Upper lobe of left lung (tissue), 4 donors: ENCODE results near the gene MEMO1.

Experiments
- EP300 ChIP-seq, 4 donors: sonication (generic); formaldehyde crosslinking; IDR thresholded peaks; one replicate each; pipeline ENCODE4 v1.5.1; 2017; ENCODE audit warnings: antibody characterized with exemption in 4 of 4, control low read depth in 2 of 4
- POLR2A ChIP-seq, 4 donors: fragments of 450-650 bp; IDR thresholded peaks; one replicate each; pipeline ENCODE4 v1.5.1; 2016 to 2017; ENCODE audit warnings: antibody characterized with exemption in 4 of 4, mild to moderate bottlenecking in 2 of 4
- POLR2AphosphoS5 ChIP-seq, 2 donors: sonication (generic); formaldehyde crosslinking; IDR thresholded peaks; one replicate each; pipeline ENCODE4 v1.5.1; 2017; ENCODE audit warnings: antibody characterized with exemption in 2 of 2
- TF ChIP-seq, protein P1 (sequence below), 6 experiments: fragments of 450-650 bp in 4 of 6; fragments of 200-600 bp in 2 of 6; sonication (generic) in 2 of 6; IDR thresholded peaks; one replicate each; pipeline ENCODE4 v1.5.1; 2016 to 2019; ENCODE audit warnings: antibody characterized with exemption in 6 of 6

DNA sequence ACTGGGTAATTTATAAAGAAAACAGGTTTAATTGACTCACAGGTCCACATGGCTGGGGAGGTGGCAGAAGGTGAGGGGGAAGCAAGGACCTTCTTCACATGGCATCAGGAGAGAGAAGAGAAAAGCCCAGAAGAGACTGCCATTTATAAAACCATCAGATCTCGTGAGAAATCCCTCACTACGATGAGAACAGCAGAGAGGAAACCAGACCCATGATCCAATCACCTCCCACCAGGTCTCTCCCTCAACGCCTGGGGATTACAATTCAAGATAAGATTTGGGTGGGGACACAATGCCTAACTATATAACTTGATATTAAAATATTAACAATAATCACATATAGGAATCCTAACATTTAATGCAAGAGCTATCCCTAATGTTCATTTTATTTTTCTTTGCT, 31.8 kb downstream of the MEMO1 start:
- TF ChIP-seq, protein P1, sequence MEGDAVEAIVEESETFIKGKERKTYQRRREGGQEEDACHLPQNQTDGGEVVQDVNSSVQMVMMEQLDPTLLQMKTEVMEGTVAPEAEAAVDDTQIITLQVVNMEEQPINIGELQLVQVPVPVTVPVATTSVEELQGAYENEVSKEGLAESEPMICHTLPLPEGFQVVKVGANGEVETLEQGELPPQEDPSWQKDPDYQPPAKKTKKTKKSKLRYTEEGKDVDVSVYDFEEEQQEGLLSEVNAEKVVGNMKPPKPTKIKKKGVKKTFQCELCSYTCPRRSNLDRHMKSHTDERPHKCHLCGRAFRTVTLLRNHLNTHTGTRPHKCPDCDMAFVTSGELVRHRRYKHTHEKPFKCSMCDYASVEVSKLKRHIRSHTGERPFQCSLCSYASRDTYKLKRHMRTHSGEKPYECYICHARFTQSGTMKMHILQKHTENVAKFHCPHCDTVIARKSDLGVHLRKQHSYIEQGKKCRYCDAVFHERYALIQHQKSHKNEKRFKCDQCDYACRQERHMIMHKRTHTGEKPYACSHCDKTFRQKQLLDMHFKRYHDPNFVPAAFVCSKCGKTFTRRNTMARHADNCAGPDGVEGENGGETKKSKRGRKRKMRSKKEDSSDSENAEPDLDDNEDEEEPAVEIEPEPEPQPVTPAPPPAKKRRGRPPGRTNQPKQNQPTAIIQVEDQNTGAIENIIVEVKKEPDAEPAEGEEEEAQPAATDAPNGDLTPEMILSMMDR (IDR thresholded peaks at IDR 0.05): no peak
- no peak for TF ChIP-seq EP300 (IDR thresholded peaks at IDR 0.05)
- no peak for TF ChIP-seq POLR2A (IDR thresholded peaks at IDR 0.05)
- TF ChIP-seq POLR2AphosphoS5 (IDR thresholded peaks at IDR 0.05): no peak
